Prostate gland (tissue), 2 donors: Measurements from ENCODE around the gene BCAP31. TPM values are rescaled to one million over a fixed set of nuclear protein-coding genes. Genes with fewer than 3 reads are reported as not detected.

Source experiments
- DNase-seq: peaks from one replicate; pipeline ENCODE4 v3.0.0-alpha.2; 2019; ENCODE audit warnings: low spot score
- H3K27ac ChIP-seq, 2 donors: fragments of 200-600 bp; sonication (generic); 2 replicates each; pipeline ENCODE4 v1.5.1; 2017 to 2019
- H3K27me3 ChIP-seq: fragments of 200-600 bp; sonication (generic); replicated peaks from 2 replicates; pipeline ENCODE4 v1.5.1; 2019; ENCODE audit not compliant: insufficient read depth
- H3K36me3 ChIP-seq, 2 donors: fragments of 200-600 bp; sonication (generic); 1 replicate in 1 of 2; 2 replicates in 1 of 2; pipeline versions ENCODE4 v1.5.1 to v1.8.1; 2017 to 2019
- H3K4me1 ChIP-seq: fragments of 200-600 bp; sonication (generic); replicated peaks from 2 replicates; pipeline ENCODE4 v1.5.1; 2019
- H3K4me3 ChIP-seq, 2 donors: fragments of 200-600 bp; sonication (generic); 2 replicates each; pipeline ENCODE4 v1.5.1; 2017 to 2019
- H3K9me3 ChIP-seq: fragments of 200-600 bp; sonication (generic); 2 replicates; pipeline ENCODE4 v1.5.1; 2017
- CTCF ChIP-seq, 4 experiments: fragments of 200-600 bp in 2 of 4; fragments of 450-650 bp in 2 of 4; sonication (generic) in 2 of 4; IDR thresholded peaks; 1 replicate in 3 of 4; 2 replicates in 1 of 4; pipeline ENCODE4 v1.5.1; 2016 to 2019; ENCODE audit warnings: antibody characterized with exemption in 4 of 4, mild to moderate bottlenecking in 2 of 4, moderate library complexity in 2 of 4
- POLR2A ChIP-seq: fragments of 450-650 bp; IDR thresholded peaks from one replicate; pipeline ENCODE4 v1.6.1; 2016; ENCODE audit warnings: antibody characterized with exemption, mild to moderate bottlenecking
- POLR2AphosphoS5 ChIP-seq: sonication (generic); formaldehyde crosslinking; IDR thresholded peaks from one replicate; pipeline ENCODE4 v1.6.1; 2017; ENCODE audit warnings: antibody characterized with exemption
- WGBS: methylation state at CpG from one replicate; pipeline ENCODE4 v1.1.5; 2018; 5-methylcytosine and 5-hydroxymethylcytosine counted together
- intact Hi-C: fragments of 100-400 bp; cut with DNase I; formaldehyde crosslinking; loops from one replicate; pipeline ENCODE4 v1.14.2; 2022
- total RNA-seq, 2 donors: library from RNA; depleted of rRNA; stranded (reverse); fragments of >200 nt; gene quantifications; one replicate each; pipeline ENCODE4 v1.1.0, GENCODE V29; 2016

Gene BCAP31
- total RNA-seq, 2 donors from 2014 or later = 144 to 244 TPM

- H3K4me3 ChIP-seq = no peak overlapping the region
- no peak overlapping the region for H3K27ac ChIP-seq
- H3K27me3 ChIP-seq = no peaks in the 10 kb centered on the region
- H3K4me1 ChIP-seq = no peaks in the 10 kb centered on the region
- intact Hi-C loops = no loop called here
- no peaks in the 10 kb centered on the region for H3K9me3 ChIP-seq
- WGBS = 71% methylated on average over 26 of the region's 27 CpGs
- DNase-seq = no peak
- H3K36me3 ChIP-seq = no peaks in the 10 kb centered on the region
- TF ChIP-seq POLR2A = no peak
- no peak for TF ChIP-seq POLR2AphosphoS5
- no peak for TF ChIP-seq CTCF (IDR thresholded peaks at IDR 0.05)
Measured at GRCh38 chrX:153674219-153674851, 49.9 kb downstream of the BCAP31 start.

GRCh38 chrX:153673428-153674218 lies 50.6 kb downstream of the BCAP31 start, which contains the start of gene PNCK:
TSS of gene PNCK (minus strand) at chrX:153673813. CDS start at chrX:153673076, 737 bp downstream.
- DNase-seq = no peak
- H3K27me3 ChIP-seq = no peaks in the 10 kb centered on the region
- no peak within 1 kb of the TSS for H3K4me3 ChIP-seq
- no peak within 1 kb of the TSS for H3K27ac ChIP-seq
- intact Hi-C loops = no loop called here
- 76% methylated on average over 4 of the region's 98 CpGs for WGBS
- no peaks in the 10 kb centered on the region for H3K4me1 ChIP-seq
- no peaks in the 10 kb centered on the region for H3K9me3 ChIP-seq
- TF ChIP-seq POLR2A (no peak), POLR2AphosphoS5 (no peak)
- no peaks in the 10 kb centered on the region for H3K36me3 ChIP-seq

GRCh38 chrX:153672531-153673427 lies 51.4 kb downstream of the BCAP31 start:
- 46% methylated on average over 38 of the region's 53 CpGs for WGBS
- Histone ChIP-seq H3K27me3 (no peaks in the 10 kb centered on the region), H3K36me3 (no peaks in the 10 kb centered on the region), H3K4me1 (no peaks in the 10 kb centered on the region), H3K4me3 (no peak overlapping the region), H3K27ac (no peak overlapping the region), H3K9me3 (no peaks in the 10 kb centered on the region)
- intact Hi-C loops = no loop called here
- TF ChIP-seq POLR2A = no peak
- no peak for TF ChIP-seq POLR2AphosphoS5
- TF ChIP-seq CTCF (IDR thresholded peaks at IDR 0.05) = no peak
- no peak for DNase-seq

- Histone ChIP-seq H3K27me3 (no peaks in the 10 kb centered on the region), H3K36me3 (no peaks in the 10 kb centered on the region), H3K27ac (no peak overlapping the region), H3K4me1 (no peaks in the 10 kb centered on the region), H3K9me3 (no peaks in the 10 kb centered on the region), H3K4me3 (no peak overlapping the region)
- DNase-seq = no peak
- no peak for TF ChIP-seq CTCF (IDR thresholded peaks at IDR 0.05)
- no peak for TF ChIP-seq POLR2A
- no peak for TF ChIP-seq POLR2AphosphoS5
- WGBS = 94% methylated on average over 24 of the region's 27 CpGs
- intact Hi-C loops = no loop called here
Measured at GRCh38 chrX:153671589-153672530, 52.3 kb downstream of the BCAP31 start.
